Right atrium auricular region (tissue), 2 donors: ENCODE measurements around the gene SYT2. TPM values are rescaled to one million over a fixed set of nuclear protein-coding genes. Genes with fewer than 3 reads are reported as not detected.
"Not testable (repeated sequence)": the region's sequence is repeated elsewhere in the genome, so short reads cannot be mapped to it uniquely, and the experiment has no call there.

Source experiments
- DNase-seq: peaks from one replicate; pipeline ENCODE4 v3.0.0-alpha.2; 2019; ENCODE audit warnings: low spot score
- H3K27ac ChIP-seq, 2 donors: fragments of 200-600 bp; sonication (generic); 1 replicate in 1 of 2; 2 replicates in 1 of 2; pipeline ENCODE4 v1.5.1; 2016 to 2019
- H3K27me3 ChIP-seq, 2 donors: fragments of 200-600 bp; sonication (generic); one replicate each; pipeline versions ENCODE4 v1.5.1 to v1.6.0; 2017 to 2019
- H3K36me3 ChIP-seq: fragments of 200-600 bp; sonication (generic); one replicate; pipeline ENCODE4 v1.5.1; 2016
- H3K4me1 ChIP-seq, 2 donors: fragments of 200-600 bp; sonication (generic); one replicate each; pipeline versions ENCODE4 v1.5.1 to v1.6.0; 2017 to 2019
- H3K4me3 ChIP-seq, 2 donors: fragments of 200-600 bp; sonication (generic); 1 replicate in 1 of 2; 2 replicates in 1 of 2; pipeline ENCODE4 v1.5.1; 2017 to 2019; ENCODE audit warnings: mild to moderate bottlenecking in 1 of 2, moderate library complexity in 1 of 2
- H3K9me3 ChIP-seq, 2 donors: fragments of 200-600 bp; sonication (generic); one replicate each; pipeline ENCODE4 v1.5.1; 2019
- total RNA-seq, 2 donors: library from RNA; depleted of rRNA; stranded (reverse); fragments of >200 nt; gene quantifications; one replicate each; pipeline ENCODE4 v1.1.0, GENCODE V29; 2016
- TF ChIP-seq, protein P1 (sequence below), 2 donors: fragments of 200-600 bp; sonication (generic); IDR thresholded peaks; one replicate each; pipeline ENCODE4 v1.5.1; 2019; ENCODE audit warnings: antibody characterized with exemption in 2 of 2

Gene SYT2
- total RNA-seq, 2 donors from 2014 or later, result not detected

DNA sequence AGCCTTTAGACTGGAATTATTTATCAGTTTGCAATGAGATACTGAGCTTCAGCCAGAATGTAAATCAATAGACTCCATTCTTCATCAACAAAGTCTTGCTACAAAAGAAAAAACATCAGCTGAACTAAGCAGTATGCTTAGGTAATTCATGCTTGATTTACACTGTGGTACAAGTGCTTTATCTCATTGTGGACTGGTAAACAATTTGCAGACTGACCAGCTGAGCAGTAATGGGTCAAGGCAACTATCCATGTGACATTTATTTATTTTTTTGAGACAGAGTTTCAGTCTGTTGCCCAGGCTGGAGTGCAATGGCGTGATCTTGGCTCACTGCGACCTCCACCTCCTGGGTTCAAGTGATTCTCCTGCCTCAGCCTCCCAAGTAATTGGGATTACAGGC is 39.8 kb upstream of the SYT2 start:
- Histone ChIP-seq H3K27ac (no peak overlapping the region), H3K9me3 (no peaks in the 10 kb centered on the region), H3K27me3 (no peaks in the 10 kb centered on the region), H3K4me3 (no peak overlapping the region), H3K36me3 (peaks cover 65% of the 10 kb centered on the region), H3K4me1 (no peaks in the 10 kb centered on the region)
- TF ChIP-seq, protein P1, sequence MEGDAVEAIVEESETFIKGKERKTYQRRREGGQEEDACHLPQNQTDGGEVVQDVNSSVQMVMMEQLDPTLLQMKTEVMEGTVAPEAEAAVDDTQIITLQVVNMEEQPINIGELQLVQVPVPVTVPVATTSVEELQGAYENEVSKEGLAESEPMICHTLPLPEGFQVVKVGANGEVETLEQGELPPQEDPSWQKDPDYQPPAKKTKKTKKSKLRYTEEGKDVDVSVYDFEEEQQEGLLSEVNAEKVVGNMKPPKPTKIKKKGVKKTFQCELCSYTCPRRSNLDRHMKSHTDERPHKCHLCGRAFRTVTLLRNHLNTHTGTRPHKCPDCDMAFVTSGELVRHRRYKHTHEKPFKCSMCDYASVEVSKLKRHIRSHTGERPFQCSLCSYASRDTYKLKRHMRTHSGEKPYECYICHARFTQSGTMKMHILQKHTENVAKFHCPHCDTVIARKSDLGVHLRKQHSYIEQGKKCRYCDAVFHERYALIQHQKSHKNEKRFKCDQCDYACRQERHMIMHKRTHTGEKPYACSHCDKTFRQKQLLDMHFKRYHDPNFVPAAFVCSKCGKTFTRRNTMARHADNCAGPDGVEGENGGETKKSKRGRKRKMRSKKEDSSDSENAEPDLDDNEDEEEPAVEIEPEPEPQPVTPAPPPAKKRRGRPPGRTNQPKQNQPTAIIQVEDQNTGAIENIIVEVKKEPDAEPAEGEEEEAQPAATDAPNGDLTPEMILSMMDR (IDR thresholded peaks at IDR 0.05), result no peak
- DNase-seq, result no peak

DNA sequence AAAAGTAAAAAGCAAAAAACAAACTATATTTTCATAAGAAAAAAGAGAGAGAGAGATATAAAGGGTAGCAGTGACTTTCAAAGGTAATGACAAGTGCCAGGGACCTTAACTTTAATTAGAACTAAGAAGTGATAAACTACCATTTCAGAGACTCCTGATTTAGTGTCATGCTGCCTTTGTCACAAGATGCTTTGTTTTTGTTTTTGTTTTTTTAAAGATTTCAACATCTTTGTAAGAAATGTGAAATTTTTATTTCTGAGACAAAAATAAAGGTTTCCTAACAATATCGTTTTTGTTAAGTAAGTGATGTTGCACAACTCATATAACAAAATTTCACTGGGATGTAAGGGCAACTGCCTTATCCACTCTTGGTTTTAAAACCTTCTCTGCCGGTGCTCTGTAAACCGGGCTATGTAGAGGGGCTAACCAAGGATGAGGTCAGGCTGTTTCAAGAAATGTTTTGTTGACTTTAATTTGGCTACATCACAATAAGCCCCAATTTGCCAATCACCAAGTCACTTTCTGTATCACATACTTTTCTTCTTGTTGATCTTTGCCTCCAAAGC is 35.2 kb upstream of the SYT2 start:
- TF ChIP-seq, protein P1 (IDR thresholded peaks at IDR 0.05), result no peak
- DNase-seq, result no peak
- peaks cover 68% of the 10 kb centered on the region for H3K36me3 ChIP-seq

GRCh38 chr1:202744770-202745169 is 34.5 kb upstream of the SYT2 start:
- H3K9me3 ChIP-seq, H3K4me3 ChIP-seq, H3K27me3 ChIP-seq, H3K4me1 ChIP-seq, H3K27ac ChIP-seq, DNase-seq: not testable (repeated sequence)
- H3K36me3 ChIP-seq, result peaks cover 64% of the 10 kb centered on the region

More for the DNA sequence above, 35.2 kb upstream of the SYT2 start:
- Histone ChIP-seq H3K27ac (no peak overlapping the region), H3K4me1 (no peaks in the 10 kb centered on the region), H3K27me3 (no peaks in the 10 kb centered on the region), H3K9me3 (no peaks in the 10 kb centered on the region), H3K4me3 (no peak overlapping the region)

DNA sequence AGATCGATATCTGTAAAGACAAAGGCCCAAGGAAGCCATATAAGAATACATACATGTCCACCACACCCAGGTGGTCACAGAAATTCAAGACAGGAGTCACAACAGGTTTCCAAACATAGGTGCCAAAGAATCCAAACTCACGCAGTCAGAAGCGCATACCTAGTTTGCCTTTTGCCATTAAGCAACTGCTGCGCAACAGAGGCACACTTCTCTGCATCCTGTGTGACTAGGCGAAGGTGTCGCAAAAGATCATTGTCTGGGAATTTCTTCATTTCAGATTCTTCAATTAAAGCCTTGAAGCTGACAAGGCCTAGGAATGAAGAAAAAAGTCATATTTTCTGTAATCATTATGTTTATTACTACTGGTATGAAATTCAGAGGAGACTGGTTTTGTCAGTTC is 32.2 kb upstream of the SYT2 start:
- TF ChIP-seq, protein P1 (IDR thresholded peaks at IDR 0.05), result no peak
- no peak for DNase-seq
- H3K4me1 ChIP-seq, result no peaks in the 10 kb centered on the region
- H3K27ac ChIP-seq, result no peak overlapping the region
- no peak overlapping the region for H3K4me3 ChIP-seq
- peaks cover 59% of the 10 kb centered on the region for H3K36me3 ChIP-seq
- H3K27me3 ChIP-seq, result no peaks in the 10 kb centered on the region
- no peaks in the 10 kb centered on the region for H3K9me3 ChIP-seq

- peaks cover 79% of the 10 kb centered on the region for H3K36me3 ChIP-seq
- H3K27ac ChIP-seq, result no peak overlapping the region
- no peaks in the 10 kb centered on the region for H3K4me1 ChIP-seq
- H3K9me3 ChIP-seq, result no peaks in the 10 kb centered on the region
- TF ChIP-seq, protein P1 (IDR thresholded peaks at IDR 0.05), result no peak
- H3K4me3 ChIP-seq, result no peak overlapping the region
- no peak for DNase-seq
- H3K27me3 ChIP-seq, result no peaks in the 10 kb centered on the region
Observed at GRCh38 chr1:202733251-202733650, 23.0 kb upstream of the SYT2 start.

- no peaks in the 10 kb centered on the region for H3K4me1 ChIP-seq
- peaks cover 59% of the 10 kb centered on the region for H3K36me3 ChIP-seq
- no peaks in the 10 kb centered on the region for H3K9me3 ChIP-seq
- no peak for DNase-seq
- no peak overlapping the region for H3K4me3 ChIP-seq
- H3K27me3 ChIP-seq, result no peaks in the 10 kb centered on the region
- TF ChIP-seq, protein P1 (IDR thresholded peaks at IDR 0.05), result no peak
- H3K27ac ChIP-seq, result no peak overlapping the region
Observed at GRCh38 chr1:202728951-202729350, 18.7 kb upstream of the SYT2 start.
